HG02798 (cell line): ENCODE results near the gene CCL13.
A peak's percentile ranks its signal among the peaks of the same experiment; 100 is the strongest.

Experiments used
- ATAC-seq: cut with Tn5 transposase; IDR thresholded peaks from one replicate; pipeline ENCODE4 v1.9.1; 2021; ENCODE audit warnings: mild to moderate bottlenecking; ENCODE audit not compliant: unreplicated experiment, poor library complexity

The CCL13 gene

GRCh38 chr17:34361478-34362061 lies 5.3 kb downstream of the CCL13 start:
- ATAC-seq, result peak; percentile 84

- ATAC-seq, result no peak
Observed at GRCh38 chr17:34363183-34363661, 6.9 kb downstream of the CCL13 start, which contains the start of gene CCL1. Gene CCL1, minus strand, starts transcription at chr17:34363233. Its CDS starts 72 bp downstream, at chr17:34363161.

GRCh38 chr17:34364751-34365150 lies 8.5 kb downstream of the CCL13 start:
- ATAC-seq, result no peak

- no peak for ATAC-seq
Observed at GRCh38 chr17:34365340-34365739, 9.1 kb downstream of the CCL13 start.

GRCh38 chr17:34366010-34366409 lies 9.7 kb downstream of the CCL13 start:
- ATAC-seq, result no peak

GRCh38 chr17:34366529-34367107 lies 10.3 kb downstream of the CCL13 start:
- no peak for ATAC-seq

- ATAC-seq, result no peak
Observed at GRCh38 chr17:34367486-34368195, 11.4 kb downstream of the CCL13 start.

- no peak for ATAC-seq
Observed at GRCh38 chr17:34368196-34368945, 12.1 kb downstream of the CCL13 start.

GRCh38 chr17:34368946-34369500 lies 12.7 kb downstream of the CCL13 start:
- no peak for ATAC-seq

- no peak for ATAC-seq
Observed at GRCh38 chr17:34369571-34369970, 13.3 kb downstream of the CCL13 start.

GRCh38 chr17:34370376-34370996 lies 14.2 kb downstream of the CCL13 start:
- ATAC-seq, result no peak

- peak; percentile 56 for ATAC-seq
Observed at GRCh38 chr17:34370997-34371395, 14.7 kb downstream of the CCL13 start.

GRCh38 chr17:34371405-34372100 lies 15.3 kb downstream of the CCL13 start:
- no peak for ATAC-seq

- ATAC-seq, result no peak
Observed at GRCh38 chr17:34374457-34374856, 18.2 kb downstream of the CCL13 start.

GRCh38 chr17:34375426-34375997 lies 19.2 kb downstream of the CCL13 start:
- ATAC-seq, result no peak

GRCh38 chr17:34377078-34377823 lies 21.0 kb downstream of the CCL13 start:
- ATAC-seq, result peak; percentile 40

- peak; percentile 75 for ATAC-seq
Observed at GRCh38 chr17:34378664-34379101, 22.4 kb downstream of the CCL13 start.

GRCh38 chr17:34379868-34380267 lies 23.6 kb downstream of the CCL13 start:
- no peak for ATAC-seq
